Right ventricle myocardium superior (tissue), 1 donor: Measurements from ENCODE around the gene TNIK. TPM values are rescaled to one million over a fixed set of nuclear protein-coding genes. Genes with fewer than 3 reads are reported as not detected.

Experiments used
- ATAC-seq: fragments of 200-7000 bp; cut with Tn5 transposase; one replicate; pipeline ENCODE4 v1.9.1; 2020; ENCODE audit warnings: mild to moderate bottlenecking; ENCODE audit not compliant: poor library complexity
- DNase-seq: peaks from one replicate; pipeline ENCODE4 v3.0.0-alpha.2; 2020
- intact Hi-C: fragments of 100-400 bp; cut with DNase I; formaldehyde crosslinking; loops from one replicate; pipeline ENCODE4 v1.11.2; 2022
- total RNA-seq: library from RNA; stranded (reverse); fragmentation: NEBNext Ultra II Directional; extraction: Animal tissue kit (Norgen Biotek cat#: 25700); gene quantifications from one replicate; pipeline ENCODE4 v1.2.1, GENCODE V29; 2021
- donor health status: DM: no; HTN: yes; CAD: no; lungs with severe emphysema.

TNIK gene
- total RNA-seq, 1 donor from 2014 or later, result 22.5 TPM

GRCh38 chr3:171476532-171477102 is 16.4 kb upstream of the TNIK start:
- no peak for DNase-seq
- no peak for ATAC-seq
- intact Hi-C loops, result no loop called here

GRCh38 chr3:171472552-171472951 is 12.3 kb upstream of the TNIK start:
- ATAC-seq, result no peak
- intact Hi-C loops, result no loop called here

GRCh38 chr3:171470714-171471227 is 10.6 kb upstream of the TNIK start:
- intact Hi-C loops, result no loop called here
- ATAC-seq (no peak), DNase-seq (no peak)

More at GRCh38 chr3:171472552-171472951, 12.3 kb upstream of the TNIK start:
- DNase-seq, result no peak

GRCh38 chr3:171469376-171469775 is 9.2 kb upstream of the TNIK start:
- intact Hi-C loops, result loop anchor here (10.0 kb wide), 1 partner anchor 85 kb away; no protein-coding TSS in a partner anchor
- ATAC-seq, result no peak
- DNase-seq, result no peak

- no peak for DNase-seq
- ATAC-seq, result no peak
- intact Hi-C loops, result loop anchor here (10.0 kb wide), 1 partner anchor 86 kb away; no protein-coding TSS in a partner anchor
Measured at GRCh38 chr3:171468296-171468906, 8.2 kb upstream of the TNIK start.

- intact Hi-C loops, result loop anchor here (10.0 kb wide), 1 partner anchor 89 kb away; no protein-coding TSS in a partner anchor
- no peak for ATAC-seq
- no peak for DNase-seq
Measured at GRCh38 chr3:171465763-171466162, 5.6 kb upstream of the TNIK start.

- no peak for DNase-seq
- intact Hi-C loops, result loop anchor here (10.0 kb wide), 1 partner anchor 90 kb away; no protein-coding TSS in a partner anchor
- no peak for ATAC-seq
Measured at GRCh38 chr3:171464462-171464861, 4.3 kb upstream of the TNIK start.

GRCh38 chr3:171462224-171462623 is 2.0 kb upstream of the TNIK start:
- intact Hi-C loops, result loop anchor here (10.0 kb wide), 1 partner anchor 93 kb away; no protein-coding TSS in a partner anchor
- ATAC-seq (no peak), DNase-seq (no peak)

GRCh38 chr3:171461525-171461917 is 1.3 kb upstream of the TNIK start:
- intact Hi-C loops, result loop anchor here (10.0 kb wide), 1 partner anchor 93 kb away; no protein-coding TSS in a partner anchor
- no peak for DNase-seq
- no peak for ATAC-seq

GRCh38 chr3:171460725-171461524 is 720 bp upstream of the TNIK start:
- intact Hi-C loops, result loop anchor here (10.0 kb wide), 1 partner anchor 94 kb away; no protein-coding TSS in a partner anchor
- peak; percentile 78 for ATAC-seq
- peak; percentile 81 for DNase-seq

- peak; percentile 42 for ATAC-seq
- intact Hi-C loops, result loop anchor here (10.0 kb wide), 1 partner anchor 275 kb away; no protein-coding TSS in a partner anchor
- peak; percentile 55 for DNase-seq
Measured at GRCh38 chr3:171459137-171459941, 866 bp downstream of the TNIK start.

GRCh38 chr3:171458864-171459136 is 1.4 kb downstream of the TNIK start:
- intact Hi-C loops, result loop anchor here (10.0 kb wide), 1 partner anchor 274 kb away; no protein-coding TSS in a partner anchor
- no peak for DNase-seq
- ATAC-seq, result no peak

- intact Hi-C loops, result loop anchor here (10.0 kb wide), 1 partner anchor 273 kb away; no protein-coding TSS in a partner anchor
- DNase-seq (no peak), ATAC-seq (no peak)
Measured at GRCh38 chr3:171458071-171458863, 1.9 kb downstream of the TNIK start.

GRCh38 chr3:171457607-171458061 is 2.6 kb downstream of the TNIK start:
- no peak for DNase-seq
- intact Hi-C loops, result loop anchor here (10.0 kb wide), 1 partner anchor 273 kb away; no protein-coding TSS in a partner anchor
- ATAC-seq, result no peak

- ATAC-seq (no peak), DNase-seq (no peak)
- intact Hi-C loops, result loop anchor here (10.0 kb wide), 1 partner anchor 272 kb away; no protein-coding TSS in a partner anchor
Measured at GRCh38 chr3:171456765-171457606, 3.2 kb downstream of the TNIK start.
